Germinal center (tissue), 1 donor: ENCODE measurements around the gene AGAP1.
A peak's percentile ranks its signal among the peaks of the same experiment; 100 is the strongest.

ENCODE experiments used
- DNase-seq: peaks from one replicate; pipeline ENCODE4 v3.0.0; 2012; ENCODE audit warnings: mixed read lengths, low spot score

AGAP1 gene

DNA sequence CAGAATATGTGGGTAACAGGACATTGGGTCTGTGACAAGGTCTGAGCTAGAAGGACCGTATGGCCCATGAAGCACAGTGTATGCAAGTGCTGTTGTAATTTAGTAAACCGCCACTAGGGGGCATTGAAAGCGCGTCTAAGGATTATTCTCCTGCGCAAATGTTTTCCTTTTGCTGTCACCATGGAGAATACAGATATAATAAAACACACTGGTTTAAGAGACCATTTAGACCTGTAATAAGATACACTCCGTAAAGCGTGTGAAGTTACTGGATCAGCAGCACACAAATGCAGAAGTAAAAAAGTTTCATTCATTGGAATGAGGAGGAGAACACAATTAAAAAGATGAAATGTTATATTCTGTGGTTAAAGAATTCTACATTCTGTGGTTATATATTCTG, 272.4 kb downstream of the AGAP1 start:
- peak; percentile 51 for DNase-seq

DNA sequence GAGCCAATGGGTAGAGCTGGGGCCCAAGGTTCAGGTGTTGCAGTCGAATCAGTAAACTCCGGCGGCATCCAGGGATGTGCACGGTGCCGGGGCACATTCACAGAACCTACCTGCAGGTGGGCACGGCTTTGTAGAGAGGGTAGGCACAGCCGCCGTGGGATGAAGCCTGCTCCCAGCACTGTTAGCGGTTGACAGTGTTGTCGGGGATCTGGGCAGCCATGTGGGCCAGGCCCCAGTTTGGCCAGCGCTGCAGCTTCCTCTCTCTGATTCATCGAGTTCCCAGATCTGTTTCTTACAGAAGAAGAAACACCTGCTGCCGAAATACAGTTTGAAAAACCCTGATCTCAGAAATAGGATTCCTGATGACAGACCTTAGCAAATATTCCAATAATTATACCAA, 274.8 kb downstream of the AGAP1 start:
- DNase-seq, result no peak

DNA sequence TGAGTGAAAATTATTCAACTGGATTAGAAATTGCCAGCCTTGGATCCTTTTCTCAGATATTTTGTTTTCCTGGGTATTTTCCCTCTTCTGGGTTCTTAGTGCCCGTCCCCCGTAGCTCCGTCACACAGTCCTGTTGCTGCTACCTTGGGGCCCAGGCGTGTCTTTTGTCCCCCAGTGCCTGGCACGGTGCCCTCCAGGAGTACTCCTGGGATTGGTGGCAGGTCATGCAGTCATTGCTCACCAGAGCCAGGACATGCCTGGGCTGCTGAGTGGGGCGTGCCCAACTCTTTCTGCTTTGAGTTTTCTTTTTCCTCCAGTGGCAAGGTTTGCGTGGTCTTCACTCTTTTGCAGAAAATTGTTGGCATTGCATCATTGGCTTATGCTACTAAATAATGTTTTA, 275.2 kb downstream of the AGAP1 start:
- DNase-seq, result no peak

DNA sequence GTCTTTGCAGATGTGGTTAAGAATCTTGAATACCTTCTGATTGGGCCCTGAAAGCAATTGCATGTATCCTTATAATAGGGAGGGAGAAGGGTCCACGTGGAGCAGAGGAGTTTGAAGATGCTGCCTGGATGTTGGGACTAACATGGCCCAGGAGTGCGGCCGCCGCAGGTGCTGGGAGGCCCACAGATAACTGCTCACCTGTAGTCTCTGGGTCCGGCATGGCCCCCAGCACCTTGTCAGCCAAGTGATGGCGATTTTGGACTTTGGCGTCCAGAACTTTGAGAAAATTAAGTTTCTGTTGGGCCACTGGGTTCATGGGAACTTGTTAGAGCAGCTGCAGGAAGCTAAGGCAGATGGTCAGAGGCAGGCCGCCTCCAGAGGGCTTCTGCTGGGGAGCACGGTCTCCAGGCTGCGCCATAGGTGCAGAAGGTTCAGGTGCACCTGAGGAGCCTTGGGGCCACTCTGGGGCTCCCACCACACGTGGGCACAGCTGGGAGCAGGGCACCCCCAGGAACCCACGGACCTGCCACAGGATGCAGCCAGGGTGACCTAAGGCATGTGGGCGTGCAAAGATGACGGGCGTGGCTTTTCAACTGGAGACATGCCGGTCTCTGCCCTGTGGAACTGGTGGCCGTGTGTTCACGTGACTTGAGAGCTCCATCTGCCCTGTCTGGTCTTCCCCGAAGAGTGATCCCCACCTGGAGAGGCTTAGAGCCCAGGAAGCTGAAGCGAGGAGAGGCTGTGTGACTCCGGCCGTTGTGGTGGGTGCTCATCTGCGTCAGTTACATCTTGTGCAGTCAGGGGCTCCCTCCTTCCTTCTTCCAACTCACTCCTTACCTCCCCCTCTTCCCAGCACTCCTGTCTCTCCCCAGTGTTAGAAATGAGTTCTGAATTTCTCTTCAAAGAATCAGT, 277.3 kb downstream of the AGAP1 start:
- no peak for DNase-seq

DNA sequence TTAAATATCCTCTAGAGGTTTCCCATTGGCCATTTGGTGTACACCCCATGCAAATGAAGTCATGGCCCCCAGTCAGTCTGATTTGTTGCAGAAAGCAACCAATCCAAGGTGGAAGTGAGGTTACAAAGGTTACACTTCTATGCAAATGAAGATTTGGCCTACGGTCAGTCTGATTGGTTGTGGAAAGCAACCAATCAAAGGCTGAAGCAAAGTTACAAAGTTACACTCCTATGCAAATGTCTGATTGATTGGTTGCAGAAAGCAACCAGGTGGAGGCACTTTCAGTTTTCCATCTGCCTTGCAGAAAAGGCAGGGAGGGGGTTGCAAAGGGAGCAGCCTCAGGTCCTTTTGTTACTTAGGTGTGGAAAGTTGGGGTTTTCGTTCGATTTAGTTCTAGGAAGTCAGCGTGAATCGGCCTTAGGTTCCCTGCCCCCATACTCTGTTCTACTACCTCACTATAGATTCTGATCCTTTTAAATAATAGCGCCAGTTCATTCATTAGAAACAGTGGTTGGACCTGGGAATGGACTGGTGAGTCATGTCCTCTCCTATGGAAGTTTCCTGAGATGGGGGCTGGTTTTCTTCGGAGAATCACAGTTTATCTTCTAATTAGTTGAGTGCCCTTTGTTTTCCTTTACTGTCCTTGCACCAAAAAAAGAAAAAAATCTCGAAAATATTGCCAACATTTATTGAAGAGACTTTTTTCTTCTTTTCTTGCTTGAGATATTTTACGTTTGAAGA, 279.5 kb downstream of the AGAP1 start:
- DNase-seq, result no peak

- DNase-seq, result no peak
Observed at GRCh38 chr2:235774153-235774870, 280.5 kb downstream of the AGAP1 start.

- DNase-seq, result no peak
Observed at GRCh38 chr2:235776531-235776930, 282.7 kb downstream of the AGAP1 start.

- DNase-seq, result peak; percentile 33
Observed at GRCh38 chr2:235779444-235779896, 285.6 kb downstream of the AGAP1 start.

DNA sequence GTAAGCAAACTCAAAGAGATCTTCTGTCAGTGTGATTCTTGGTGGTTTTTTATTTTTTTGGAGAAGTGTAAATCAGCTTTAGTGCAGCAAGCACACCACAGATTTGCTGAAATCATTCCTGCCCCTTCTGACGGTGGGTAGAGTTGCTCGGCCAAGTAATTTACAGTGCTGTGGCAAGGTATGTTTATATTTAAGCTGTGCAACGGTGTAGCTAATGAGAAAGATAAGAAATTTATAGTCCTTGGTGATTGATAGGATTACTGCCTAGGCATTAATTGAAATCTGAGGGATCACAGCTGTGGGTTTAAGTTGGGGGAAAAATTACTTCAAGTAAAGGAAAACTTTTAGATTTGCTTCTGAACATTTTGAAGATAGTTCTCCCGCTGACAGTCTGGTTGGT, 286.6 kb downstream of the AGAP1 start:
- DNase-seq, result no peak

DNA sequence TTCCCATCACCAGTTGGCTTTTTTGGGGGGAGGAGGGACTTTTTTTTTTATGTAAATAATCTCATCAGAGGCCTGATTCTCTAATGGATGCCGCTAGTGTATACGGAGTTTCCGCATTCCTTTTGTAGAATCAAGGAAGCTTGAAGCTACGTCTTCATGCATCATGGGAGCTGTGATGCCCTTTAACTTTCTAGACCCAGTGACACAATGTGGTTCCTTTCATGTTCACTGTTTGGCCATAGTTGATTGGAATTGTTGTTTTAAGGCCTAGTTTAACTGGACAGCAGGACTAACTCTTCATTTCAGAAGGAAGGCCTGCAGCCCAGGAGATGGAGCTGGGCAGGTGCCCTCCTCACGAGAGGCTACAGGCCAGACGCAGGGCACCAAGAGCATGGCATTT, 287.9 kb downstream of the AGAP1 start:
- no peak for DNase-seq

DNA sequence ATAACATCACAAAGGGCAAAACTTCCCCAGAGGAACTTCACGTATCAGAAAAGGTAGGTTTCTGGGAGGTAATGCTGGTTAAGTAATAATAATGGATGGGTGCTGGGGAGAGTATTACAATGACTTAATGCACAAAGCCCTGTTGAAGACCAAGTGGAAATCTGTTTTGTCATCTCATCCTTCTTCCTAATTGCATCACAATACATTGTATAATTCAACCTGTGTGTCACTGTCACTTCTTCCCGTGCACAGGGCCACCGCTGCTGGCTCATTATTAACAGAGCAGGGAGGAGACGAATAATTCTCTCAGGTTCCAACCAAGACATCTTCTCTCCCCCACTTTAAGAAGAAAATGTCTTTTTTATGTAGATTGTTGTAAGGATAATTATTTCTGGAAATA, 290.9 kb downstream of the AGAP1 start:
- DNase-seq, result no peak

- no peak for DNase-seq
Observed at GRCh38 chr2:235789552-235789951, 295.7 kb downstream of the AGAP1 start.

- DNase-seq, result no peak
Observed at GRCh38 chr2:235793163-235793752, 299.4 kb downstream of the AGAP1 start.

DNA sequence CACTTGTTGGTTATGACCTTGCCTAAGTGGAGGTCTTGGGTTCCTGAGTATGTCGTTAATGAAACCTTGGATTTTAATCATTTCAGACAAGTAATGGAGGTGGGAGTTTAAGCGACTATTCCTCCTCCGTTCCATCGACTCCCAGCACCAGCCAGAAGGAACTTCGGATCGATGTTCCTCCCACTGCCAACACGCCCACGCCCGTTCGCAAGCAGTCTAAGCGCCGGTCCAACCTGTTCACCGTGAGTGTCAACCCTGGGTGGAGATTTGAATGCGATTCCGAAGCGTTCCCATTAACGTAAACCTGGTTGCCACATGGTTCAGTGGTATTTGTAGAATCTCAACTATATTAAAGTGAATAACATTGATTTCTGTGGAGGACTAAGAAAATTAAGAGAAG, 305.4 kb downstream of the AGAP1 start:
- no peak for DNase-seq

GRCh38 chr2:235802542-235802941, 308.7 kb downstream of the AGAP1 start:
- no peak for DNase-seq

GRCh38 chr2:235803028-235803427, 309.2 kb downstream of the AGAP1 start:
- DNase-seq, result no peak

- no peak for DNase-seq
Observed at GRCh38 chr2:235804676-235805075, 310.8 kb downstream of the AGAP1 start.

- DNase-seq, result no peak
Observed at GRCh38 chr2:235806986-235807750, 313.3 kb downstream of the AGAP1 start.

GRCh38 chr2:235808366-235808765, 314.5 kb downstream of the AGAP1 start:
- no peak for DNase-seq

GRCh38 chr2:235810252-235810651, 316.4 kb downstream of the AGAP1 start:
- DNase-seq, result no peak

- no peak for DNase-seq
Observed at GRCh38 chr2:235810846-235811245, 317.0 kb downstream of the AGAP1 start.
